ENCODE measurements around the gene CDK10.
A peak's percentile ranks its signal among the peaks of the same experiment; 100 is the strongest.

The CDK10 gene

GRCh38 chr16:89716916-89717687 lies 30.6 kb downstream of the CDK10 start:
- no peak overlapping the region for H3K4me3 ChIP-seq (ENCODE audit: low read depth, low read length)
- no peak for DNase-seq (ENCODE audit: low read depth)
- TF ChIP-seq CTCF (IDR thresholded peaks at IDR 0.05; ENCODE audit: low read depth, low read length, missing control alignments), result no peak

- no peak for DNase-seq (ENCODE audit: low read depth)
- TF ChIP-seq CTCF (IDR thresholded peaks at IDR 0.05; ENCODE audit: low read depth, low read length, missing control alignments), result no peak
- no peak overlapping the region for H3K4me3 ChIP-seq (ENCODE audit: low read depth, low read length)
Observed at GRCh38 chr16:89717688-89718505, 31.4 kb downstream of the CDK10 start.

- no peak for DNase-seq (ENCODE audit: low read depth)
- H3K4me3 ChIP-seq (ENCODE audit: low read depth, low read length), result peak overlapping the region; percentile 55
- TF ChIP-seq CTCF (IDR thresholded peaks at IDR 0.05; ENCODE audit: low read depth, low read length, missing control alignments), result no peak
Observed at GRCh38 chr16:89720551-89720812, 34.0 kb downstream of the CDK10 start.

- peak within 1 kb of the TSS; percentile 55 for H3K4me3 ChIP-seq (ENCODE audit: low read depth, low read length)
- no peak for TF ChIP-seq CTCF (IDR thresholded peaks at IDR 0.05; ENCODE audit: low read depth, low read length, missing control alignments)
- DNase-seq (ENCODE audit: low read depth), result no peak
Observed at GRCh38 chr16:89720813-89721545, 34.5 kb downstream of the CDK10 start, which contains the start of the genes VPS9D1 and ZNF276. VPS9D1 (minus strand) TSS chr16:89720898; CDS start chr16:89720861, 37 bp downstream. ZNF276 (plus strand) TSS chr16:89721537; CDS start chr16:89721641, 104 bp downstream.

GRCh38 chr16:89721546-89722391 lies 35.3 kb downstream of the CDK10 start:
- no peak for DNase-seq (ENCODE audit: low read depth)
- no peak for TF ChIP-seq CTCF (IDR thresholded peaks at IDR 0.05; ENCODE audit: low read depth, low read length, missing control alignments)
- peak overlapping the region; percentile 55 for H3K4me3 ChIP-seq (ENCODE audit: low read depth, low read length)

All from GM12864 (cell line).